ENCODE measurements around the gene LRIG3.
A peak's percentile ranks its signal among the peaks of the same experiment; 100 is the strongest.
"Not testable (repeated sequence)": the region's sequence is repeated elsewhere in the genome, so short reads cannot be mapped to it uniquely, and the experiment has no call there.

The LRIG3 gene

DNA sequence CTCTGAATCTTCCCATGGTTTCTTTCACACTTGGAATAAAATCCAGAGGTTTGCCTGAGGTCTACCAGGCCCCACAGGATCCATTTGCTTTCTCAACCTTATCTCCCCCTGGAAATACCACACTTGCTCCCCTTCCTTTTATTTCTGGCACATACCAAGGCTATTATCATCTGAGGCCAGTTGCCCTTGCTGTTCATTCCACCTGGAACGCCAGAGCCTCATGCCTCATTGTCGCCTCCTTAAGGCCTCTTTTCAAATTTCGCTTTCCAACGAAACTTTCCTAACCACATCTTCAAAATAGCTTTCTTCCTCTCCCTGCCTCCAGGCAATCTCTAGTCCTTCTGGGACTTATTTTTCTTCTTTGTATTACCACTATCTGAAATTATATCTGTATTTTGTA is 11.2 kb upstream of the LRIG3 start:
- DNase-seq = no peak

GRCh38 chr12:58930770-58931324 is 10.5 kb upstream of the LRIG3 start:
- DNase-seq = no peak

GRCh38 chr12:58927120-58927519 is 6.8 kb upstream of the LRIG3 start:
- DNase-seq = no peak

DNA sequence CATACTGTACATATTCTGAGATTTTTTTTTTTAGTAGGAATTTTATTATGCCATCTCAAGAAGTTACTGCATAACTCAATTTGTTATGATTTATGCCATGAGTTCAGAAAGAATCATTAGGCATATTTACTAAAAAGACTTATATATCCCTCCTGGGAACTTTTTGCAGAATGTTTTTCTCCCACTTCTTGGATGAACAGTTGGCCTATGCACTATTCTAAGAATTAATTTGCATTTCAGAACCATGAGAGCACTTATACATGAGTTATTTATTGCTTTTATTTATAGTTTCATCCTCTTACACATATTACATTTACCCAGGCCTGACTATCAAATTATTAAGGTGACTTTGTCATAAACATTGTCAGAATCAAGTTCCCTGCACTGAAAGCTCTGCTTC is 6.3 kb upstream of the LRIG3 start:
- no peak for DNase-seq

- DNase-seq = no peak
Observed at GRCh38 chr12:58925751-58926150, 5.4 kb upstream of the LRIG3 start.

DNA sequence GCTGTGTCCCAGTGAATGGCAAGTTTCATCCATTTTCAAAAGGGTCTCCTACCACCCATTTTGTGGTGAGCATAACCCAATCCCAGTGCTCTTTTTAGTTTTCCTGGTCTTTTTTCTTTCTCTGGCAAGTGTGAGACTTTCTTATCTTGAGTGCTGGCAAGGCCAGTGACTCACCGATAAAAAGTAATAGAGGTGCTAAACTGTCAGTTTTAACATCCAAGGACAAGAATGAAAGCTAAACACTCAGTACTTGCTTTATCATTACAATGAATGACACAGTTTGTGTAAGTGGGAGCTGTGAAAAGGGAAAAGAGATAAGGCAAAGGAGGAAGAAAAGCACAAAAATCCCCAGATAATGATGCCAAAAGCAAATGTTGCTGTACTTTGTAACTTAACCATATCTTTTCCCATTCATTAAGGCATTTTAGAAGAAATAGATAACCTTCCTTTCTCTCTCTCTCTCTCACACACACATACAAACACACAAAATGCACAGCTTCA is 4.9 kb upstream of the LRIG3 start:
- no peak for DNase-seq

GRCh38 chr12:58924652-58925051 is 4.3 kb upstream of the LRIG3 start:
- DNase-seq = no peak

- DNase-seq = no peak
Observed at GRCh38 chr12:58923781-58924180, 3.5 kb upstream of the LRIG3 start.

GRCh38 chr12:58922849-58923248 is 2.5 kb upstream of the LRIG3 start:
- no peak for DNase-seq

- no peak for DNase-seq
Observed at GRCh38 chr12:58920961-58921861, 907 bp upstream of the LRIG3 start.

DNA sequence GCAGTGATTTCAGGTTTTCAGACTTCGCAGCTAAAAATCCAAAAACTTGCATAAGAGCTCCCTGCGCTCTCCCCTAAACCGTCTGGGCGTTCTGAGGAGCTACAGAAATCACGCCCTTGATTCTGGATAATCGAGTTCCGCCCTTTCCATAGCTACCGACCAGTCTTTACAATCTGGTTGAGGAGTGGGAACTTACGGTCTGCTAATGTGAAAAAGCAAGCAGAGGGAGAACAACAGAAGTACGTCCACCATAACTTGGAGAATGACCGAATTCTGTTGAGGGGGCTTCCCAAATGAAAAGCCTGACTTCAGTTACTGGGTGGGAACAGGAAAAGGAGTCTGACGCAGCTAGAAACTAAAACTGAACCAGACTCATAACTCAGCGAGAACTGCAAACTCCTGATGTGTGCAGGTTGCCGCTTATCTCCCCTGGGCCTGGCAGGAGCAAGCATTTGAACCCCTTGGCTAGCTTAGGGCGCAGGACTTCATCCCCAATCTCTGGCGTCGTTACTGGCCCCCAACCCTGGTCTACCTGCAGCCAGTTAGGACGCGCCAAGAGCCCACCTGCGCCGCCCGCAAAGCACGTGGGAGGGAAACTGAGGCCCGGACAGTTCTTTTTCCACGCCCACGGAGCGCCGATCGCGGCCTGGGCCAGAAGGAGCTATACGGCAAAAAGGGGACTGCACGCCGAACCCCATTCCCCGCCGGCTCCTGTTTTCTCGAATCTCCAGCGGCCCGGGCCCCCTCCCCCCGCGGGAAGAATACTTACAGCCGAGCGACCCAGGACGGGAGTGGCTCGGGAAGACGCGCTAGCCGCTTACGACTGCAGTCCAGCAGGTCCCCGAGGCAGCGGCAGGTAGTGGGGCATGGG is 838 bp downstream of the LRIG3 start:
- no peak for DNase-seq

DNA sequence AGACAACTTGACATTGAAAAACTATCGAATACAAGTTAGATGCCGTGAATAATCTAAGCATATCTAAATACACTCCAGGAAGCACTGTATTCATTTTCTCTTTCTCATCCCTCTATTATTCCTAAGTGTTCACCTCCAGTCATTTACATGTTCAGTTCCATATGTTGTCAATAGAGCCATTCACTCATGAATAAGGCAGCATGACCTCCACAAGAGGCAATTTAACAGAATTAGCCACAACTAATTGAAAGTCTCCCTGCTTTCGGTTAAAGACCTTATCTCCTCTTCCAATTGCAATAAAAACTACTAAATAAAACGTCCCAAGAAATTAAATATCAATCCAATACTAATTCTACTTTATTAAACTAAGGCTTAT is 1.8 kb downstream of the LRIG3 start:
- no peak for DNase-seq

GRCh38 chr12:58917699-58918468 is 2.4 kb downstream of the LRIG3 start:
- DNase-seq = no peak

- DNase-seq = no peak
Observed at GRCh38 chr12:58916921-58917511, 3.3 kb downstream of the LRIG3 start.

DNA sequence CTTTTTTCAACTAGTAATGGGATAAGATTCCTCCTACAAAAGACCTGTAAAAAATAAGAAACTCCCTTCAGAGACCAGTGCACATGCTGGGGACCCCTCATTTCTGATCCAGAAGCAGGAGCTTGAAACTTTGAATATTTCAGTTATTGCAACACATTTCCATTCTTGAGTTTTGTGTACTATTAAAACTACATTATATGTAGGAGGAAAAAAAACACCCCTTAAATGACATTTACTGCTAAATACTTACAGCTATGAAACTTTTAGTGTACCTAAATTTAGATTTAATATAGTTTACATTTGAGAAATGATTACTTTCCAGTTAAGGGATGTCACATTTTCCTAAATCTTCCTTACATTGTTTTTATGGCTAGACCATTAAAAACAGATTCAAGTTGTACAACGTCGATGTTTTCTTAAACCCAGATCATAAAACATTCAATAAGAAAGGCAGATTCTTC is 4.1 kb downstream of the LRIG3 start:
- DNase-seq = no peak

- peak; percentile 74 for DNase-seq
Observed at GRCh38 chr12:58915634-58916033, 4.7 kb downstream of the LRIG3 start.

- no peak for DNase-seq
Observed at GRCh38 chr12:58915037-58915436, 5.3 kb downstream of the LRIG3 start.

DNA sequence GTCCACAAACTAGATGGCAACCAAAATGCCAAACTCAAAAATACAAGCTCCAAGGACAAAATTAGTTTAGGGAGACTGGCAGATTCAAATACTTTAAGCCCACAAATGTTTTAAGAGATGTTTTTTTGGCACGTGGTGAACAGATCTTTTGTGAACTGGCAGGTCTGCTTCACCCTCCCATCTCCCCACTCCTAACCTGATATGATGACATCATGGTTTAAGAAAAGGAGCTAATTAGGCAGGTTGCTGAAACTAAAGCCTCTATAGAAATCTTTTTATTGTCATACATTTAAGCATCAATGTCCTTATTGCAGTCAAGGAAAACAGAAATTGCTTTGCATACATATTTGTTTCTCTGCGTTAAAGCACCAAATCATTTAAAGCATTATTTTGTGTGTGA is 5.8 kb downstream of the LRIG3 start:
- DNase-seq = no peak

DNA sequence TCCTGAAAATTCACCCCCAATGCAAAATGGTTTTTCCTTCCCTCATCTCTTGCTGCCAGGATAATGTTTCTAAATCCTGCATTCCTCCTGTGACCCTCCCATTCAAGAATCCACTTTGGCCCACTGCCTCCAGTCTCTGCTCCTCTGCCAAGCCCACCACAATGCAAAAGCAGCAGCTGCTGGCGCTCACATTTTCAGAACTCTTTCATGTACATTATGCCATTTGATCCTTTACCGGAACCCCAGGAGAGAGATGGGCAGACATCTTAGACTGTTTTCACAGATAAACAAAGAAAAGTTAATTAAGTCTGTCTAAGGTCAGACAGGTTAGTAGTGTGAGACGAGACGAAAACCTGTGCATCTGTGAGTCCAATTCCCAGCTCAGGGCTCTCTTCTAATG is 12.9 kb downstream of the LRIG3 start:
- DNase-seq = no peak

DNA sequence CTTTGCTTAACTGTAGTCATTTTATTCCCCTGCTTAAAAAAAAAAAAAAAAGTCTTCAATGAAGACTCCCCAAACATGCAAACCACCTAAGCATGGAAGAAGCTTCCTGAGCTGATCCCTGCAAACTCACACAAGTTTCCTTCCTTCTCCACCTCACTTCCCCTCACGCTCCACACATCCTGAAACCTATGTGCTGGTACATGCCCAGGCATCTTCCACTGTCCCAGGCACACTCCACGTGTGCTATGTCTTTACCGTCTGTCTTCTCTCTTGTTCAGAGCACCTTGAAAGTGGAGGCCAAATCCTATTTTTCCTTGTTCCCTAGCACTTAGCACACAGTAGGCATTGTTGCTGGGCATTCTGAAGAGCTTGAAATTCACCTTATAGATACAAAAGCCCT is 13.4 kb downstream of the LRIG3 start:
- DNase-seq = no peak

- no peak for DNase-seq
Observed at GRCh38 chr12:58905422-58905821, 14.9 kb downstream of the LRIG3 start.

- DNase-seq = not testable (repeated sequence)
Observed at GRCh38 chr12:58902726-58903125, 17.6 kb downstream of the LRIG3 start.

All from islet precursor cell (in vitro differentiated cells).